ENCODE measurements around the gene DIAPH2.

DNA sequence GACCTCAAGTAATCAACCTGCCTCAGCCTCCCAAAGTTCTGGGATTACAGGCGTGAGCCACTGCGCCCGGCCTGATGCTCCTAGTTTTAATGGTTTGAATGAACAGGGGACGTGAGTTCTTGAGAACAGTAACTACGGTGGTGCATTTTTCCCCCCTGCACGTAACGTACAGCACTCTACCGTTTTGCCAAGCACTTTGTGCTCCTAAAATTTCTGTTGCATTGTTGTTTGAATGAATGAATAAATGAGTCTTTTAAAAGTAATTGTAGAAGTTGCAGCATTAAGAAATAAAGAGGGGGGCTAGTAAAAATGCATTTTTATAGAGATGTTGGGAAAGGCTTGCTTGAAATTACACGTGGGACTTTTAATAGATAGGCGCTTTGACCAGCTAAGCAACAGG, 199.0 kb downstream of the DIAPH2 start, which contains the start of gene RPA4:
- TF ChIP-seq, protein P1, sequence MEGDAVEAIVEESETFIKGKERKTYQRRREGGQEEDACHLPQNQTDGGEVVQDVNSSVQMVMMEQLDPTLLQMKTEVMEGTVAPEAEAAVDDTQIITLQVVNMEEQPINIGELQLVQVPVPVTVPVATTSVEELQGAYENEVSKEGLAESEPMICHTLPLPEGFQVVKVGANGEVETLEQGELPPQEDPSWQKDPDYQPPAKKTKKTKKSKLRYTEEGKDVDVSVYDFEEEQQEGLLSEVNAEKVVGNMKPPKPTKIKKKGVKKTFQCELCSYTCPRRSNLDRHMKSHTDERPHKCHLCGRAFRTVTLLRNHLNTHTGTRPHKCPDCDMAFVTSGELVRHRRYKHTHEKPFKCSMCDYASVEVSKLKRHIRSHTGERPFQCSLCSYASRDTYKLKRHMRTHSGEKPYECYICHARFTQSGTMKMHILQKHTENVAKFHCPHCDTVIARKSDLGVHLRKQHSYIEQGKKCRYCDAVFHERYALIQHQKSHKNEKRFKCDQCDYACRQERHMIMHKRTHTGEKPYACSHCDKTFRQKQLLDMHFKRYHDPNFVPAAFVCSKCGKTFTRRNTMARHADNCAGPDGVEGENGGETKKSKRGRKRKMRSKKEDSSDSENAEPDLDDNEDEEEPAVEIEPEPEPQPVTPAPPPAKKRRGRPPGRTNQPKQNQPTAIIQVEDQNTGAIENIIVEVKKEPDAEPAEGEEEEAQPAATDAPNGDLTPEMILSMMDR (conservative IDR thresholded peaks at IDR 0.05; ENCODE audit: low read depth in 2 of 2) = no peak
- TF ChIP-seq EZH2phosphoT487 (IDR thresholded peaks at IDR 0.05; ENCODE audit: unreplicated experiment) (no peak), POLR2AphosphoS5 (IDR thresholded peaks at IDR 0.05; ENCODE audit: low read depth) (no peak), ZNF331 (CRISPR knock-in tag; IDR thresholded peaks at IDR 0.05; ENCODE audit: low read depth) (no peak), CREB1 (CRISPR knock-in tag; IDR thresholded peaks at IDR 0.05; ENCODE audit: low read depth) (no peak), EZH2 (IDR thresholded peaks at IDR 0.05; ENCODE audit: low read depth, unreplicated experiment) (no peak)

Measured in GM23338 (cell line).